SH-SY5Y (cell line): Measurements from ENCODE around the gene IGF2R.

Experiments used
- GATA2 ChIP-seq: IDR thresholded peaks from 2 replicates; pipeline ENCODE4 v1.6.1; 2011; ENCODE audit warnings: mild to moderate bottlenecking, low read depth, low read length
- GATA3 ChIP-seq: IDR thresholded peaks from 2 replicates; pipeline ENCODE4 v1.6.1; 2011; ENCODE audit warnings: low read depth, mild to moderate bottlenecking, low read length, moderate library complexity

DNA sequence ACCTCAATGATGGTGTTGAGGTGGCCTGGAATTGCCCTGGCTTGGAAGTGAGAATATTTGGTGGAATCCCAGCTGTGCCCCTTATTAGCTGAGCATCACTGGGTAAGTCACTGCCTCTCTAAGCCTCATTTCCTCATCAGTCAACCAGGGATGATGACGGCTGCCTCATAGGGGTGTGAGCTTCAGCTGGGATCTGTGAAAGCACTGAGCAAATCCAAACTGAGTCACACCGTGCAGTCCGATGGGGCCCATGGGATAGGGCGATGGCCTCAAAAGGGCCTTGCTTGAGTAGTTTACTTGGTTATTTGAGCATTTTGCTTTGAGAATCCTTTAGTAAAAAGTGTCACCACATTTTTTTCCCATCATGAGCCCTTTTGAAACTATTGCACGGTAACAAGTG is 153.9 kb downstream of the IGF2R start:
- no peak for TF ChIP-seq GATA2
- TF ChIP-seq GATA3, result no peak
